ENCODE data around the gene ABCA12.

Gene ABCA12

GRCh38 chr2:214987261-214987660, 151.2 kb downstream of the ABCA12 start:
- DNase-seq (ENCODE audit: low spot score), result no peak
- no peak for FAIRE-seq

- FAIRE-seq, result no peak
Measured at GRCh38 chr2:214985619-214986018, 152.8 kb downstream of the ABCA12 start.

GRCh38 chr2:214966420-214966819, 172.0 kb downstream of the ABCA12 start:
- DNase-seq (ENCODE audit: low spot score) (no peak), FAIRE-seq (no peak)

More at GRCh38 chr2:214985619-214986018, 152.8 kb downstream of the ABCA12 start:
- no peak for DNase-seq (ENCODE audit: low spot score)

GRCh38 chr2:214960677-214961076, 177.7 kb downstream of the ABCA12 start:
- FAIRE-seq (no peak), DNase-seq (ENCODE audit: low spot score) (no peak)

GRCh38 chr2:214946949-214947348, 191.5 kb downstream of the ABCA12 start:
- FAIRE-seq (no peak), DNase-seq (ENCODE audit: low spot score) (no peak)

- FAIRE-seq (no peak), DNase-seq (ENCODE audit: low spot score) (no peak)
Measured at GRCh38 chr2:214934006-214934405, 204.4 kb downstream of the ABCA12 start.

GRCh38 chr2:214904634-214905033, 233.8 kb downstream of the ABCA12 start:
- DNase-seq (ENCODE audit: low spot score), result no peak
- FAIRE-seq, result no peak

- DNase-seq (ENCODE audit: low spot score) (no peak), FAIRE-seq (no peak)
Measured at GRCh38 chr2:214904176-214904575, 234.2 kb downstream of the ABCA12 start.

GRCh38 chr2:214902286-214902685, 236.1 kb downstream of the ABCA12 start:
- FAIRE-seq (no peak), DNase-seq (ENCODE audit: low spot score) (no peak)

GRCh38 chr2:214899751-214900150, 238.7 kb downstream of the ABCA12 start:
- no peak for FAIRE-seq
- no peak for DNase-seq (ENCODE audit: low spot score)

- FAIRE-seq, result no peak
- no peak for DNase-seq (ENCODE audit: low spot score)
Measured at GRCh38 chr2:214896274-214896673, 242.2 kb downstream of the ABCA12 start.

GRCh38 chr2:214895469-214895868, 243.0 kb downstream of the ABCA12 start:
- no peak for DNase-seq (ENCODE audit: low spot score)
- FAIRE-seq, result no peak

GRCh38 chr2:214889301-214889700, 249.1 kb downstream of the ABCA12 start:
- DNase-seq (ENCODE audit: low spot score), result no peak
- no peak for FAIRE-seq

GRCh38 chr2:214881647-214882202, 256.7 kb downstream of the ABCA12 start:
- DNase-seq (ENCODE audit: low spot score) (no peak), FAIRE-seq (no peak)
